Right lobe of liver (tissue), 6 donors: Measurements from ENCODE around the gene AGFG1. TPM values are rescaled to one million over a fixed set of nuclear protein-coding genes. Genes with fewer than 3 reads are reported as not detected.

Experiments used
- ATAC-seq, 4 donors: fragments of 200-7000 bp; cut with Tn5 transposase; one replicate each; pipeline ENCODE4 v1.9.1; 2020; ENCODE audit warnings: mild to moderate bottlenecking in 4 of 4, moderate library complexity in 4 of 4
- DNase-seq, 3 donors: peaks; one replicate each; pipeline ENCODE4 v3.0.0-alpha.2; 2020
- H3K27ac ChIP-seq, 3 donors: fragments of 200-600 bp; one replicate each; pipeline ENCODE4 v1.8.0; 2022
- H3K27me3 ChIP-seq, 2 donors: fragments of 200-600 bp; one replicate each; pipeline ENCODE4 v1.8.0; 2022
- H3K36me3 ChIP-seq, 4 donors: fragments of 200-600 bp; sonication (generic) in 1 of 4; one replicate each; pipeline versions ENCODE4 v1.5.1 to v1.8.0; 2017 to 2022; ENCODE audit warnings: control low read depth in 1 of 4
- H3K4me1 ChIP-seq, 4 donors: fragments of 200-600 bp; sonication (generic) in 1 of 4; one replicate each; pipeline versions ENCODE4 v1.5.1 to v1.8.0; 2017 to 2022; ENCODE audit warnings: control low read depth in 1 of 4
- H3K4me3 ChIP-seq, 3 donors: fragments of 200-600 bp; one replicate each; pipeline ENCODE4 v1.8.0; 2022
- H3K9me3 ChIP-seq, 4 donors: fragments of 200-600 bp; sonication (generic) in 1 of 4; one replicate each; pipeline versions ENCODE4 v1.5.1 to v1.8.0; 2017 to 2022; ENCODE audit warnings: control low read depth in 1 of 4
- CTCF ChIP-seq, 4 donors: fragments of 200-600 bp in 3 of 4; fragments of 450-650 bp in 1 of 4; IDR thresholded peaks; one replicate each; pipeline versions ENCODE4 v1.5.1 to v1.8.0; 2016 to 2022; ENCODE audit warnings: antibody characterized with exemption in 4 of 4, mild to moderate bottlenecking in 2 of 4
- POLR2A ChIP-seq: fragments of 450-650 bp; IDR thresholded peaks from one replicate; pipeline ENCODE4 v1.6.1; 2017; ENCODE audit warnings: antibody characterized with exemption, mild to moderate bottlenecking
- WGBS: methylation state at CpG from one replicate; pipeline ENCODE4 v1.1.6; 2018; ENCODE audit warnings: low coverage, low lambda C conversion rate; ENCODE audit not compliant: insufficient coverage; ENCODE audit errors: missing lambda C conversion rate; 5-methylcytosine and 5-hydroxymethylcytosine counted together
- intact Hi-C, 2 donors: fragments of 100-400 bp; cut with DNase I; formaldehyde crosslinking; loops; one replicate each; pipeline versions ENCODE4 v1.11.2 to v1.14.1; 2022
- total RNA-seq, 6 experiments: library from RNA; depleted of rRNA in 2 of 6; stranded (reverse); fragments of >200 nt in 2 of 6; fragmentation: NEBNext Ultra II Directional in 3 of 6; extraction: Animal tissue kit (Norgen Biotek cat#: 25700) in 3 of 6; gene quantifications; one replicate each; pipeline versions ENCODE4 v1.1.0 to v1.2.4, GENCODE V29; 2016 to 2023
- donor health status: DM: no; HTN: yes; CAD: no.
- donor health status: DM: no; HTN: no; CAD: no.
- donor health status: DM: no; HTN: no; CAD: no.
- donor health status: DM: no; HTN: yes; CAD: no.
- donor health status: DM: no; HTN: yes; CAD: no.

AGFG1 gene
- total RNA-seq, 6 experiments from 2014 or later: 25.2 to 70.0 (median 39.5) TPM

GRCh38 chr2:227507963-227508362 lies 36.0 kb downstream of the AGFG1 start:
- Histone ChIP-seq H3K4me1 (peaks cover 0 to 43% (median 14%) of the 10 kb centered on the region in 4 donors), H3K27me3 (no peaks in the 10 kb centered on the region), H3K36me3 (no peaks in the 10 kb centered on the region), H3K4me3 (no peak overlapping the region), H3K9me3 (no peaks in the 10 kb centered on the region), H3K27ac (no peak overlapping the region)
- WGBS: 70% methylated on average over 2 of the region's 2 CpGs
- intact Hi-C loops: no loop called here
- no peak for TF ChIP-seq POLR2A
- TF ChIP-seq CTCF (IDR thresholded peaks at IDR 0.05): no peak
- ATAC-seq (no peak), DNase-seq (no peak)

DNA sequence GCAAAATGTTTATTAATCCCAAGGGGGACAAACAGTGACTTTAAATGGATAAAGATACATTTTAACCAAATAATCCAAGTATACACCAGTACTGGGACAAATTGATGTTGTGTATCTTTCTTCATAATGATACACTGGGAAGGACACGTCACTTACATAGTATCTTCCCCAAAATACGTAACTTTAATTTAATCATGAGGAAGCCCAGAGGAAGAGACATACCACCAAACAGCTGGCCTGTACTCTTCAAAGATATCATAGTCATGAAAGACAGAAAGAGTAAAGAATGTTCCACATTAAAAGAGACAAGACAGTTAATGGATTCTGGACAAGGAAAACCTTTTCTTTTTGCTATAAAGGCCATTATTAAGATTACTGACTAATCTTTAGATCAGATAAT lies 37.1 kb downstream of the AGFG1 start:
- TF ChIP-seq CTCF (IDR thresholded peaks at IDR 0.05): no peak
- no peak for TF ChIP-seq POLR2A
- H3K9me3 ChIP-seq: no peaks in the 10 kb centered on the region
- intact Hi-C loops: no loop called here
- H3K4me1 ChIP-seq: peaks cover 0 to 32% (median 12%) of the 10 kb centered on the region in 4 donors
- H3K4me3 ChIP-seq: no peak overlapping the region
- WGBS: 64% methylated on average over 2 of the region's 2 CpGs
- DNase-seq: no peak
- H3K27ac ChIP-seq: no peak overlapping the region
- no peak for ATAC-seq
- no peaks in the 10 kb centered on the region for H3K36me3 ChIP-seq
- no peaks in the 10 kb centered on the region for H3K27me3 ChIP-seq

DNA sequence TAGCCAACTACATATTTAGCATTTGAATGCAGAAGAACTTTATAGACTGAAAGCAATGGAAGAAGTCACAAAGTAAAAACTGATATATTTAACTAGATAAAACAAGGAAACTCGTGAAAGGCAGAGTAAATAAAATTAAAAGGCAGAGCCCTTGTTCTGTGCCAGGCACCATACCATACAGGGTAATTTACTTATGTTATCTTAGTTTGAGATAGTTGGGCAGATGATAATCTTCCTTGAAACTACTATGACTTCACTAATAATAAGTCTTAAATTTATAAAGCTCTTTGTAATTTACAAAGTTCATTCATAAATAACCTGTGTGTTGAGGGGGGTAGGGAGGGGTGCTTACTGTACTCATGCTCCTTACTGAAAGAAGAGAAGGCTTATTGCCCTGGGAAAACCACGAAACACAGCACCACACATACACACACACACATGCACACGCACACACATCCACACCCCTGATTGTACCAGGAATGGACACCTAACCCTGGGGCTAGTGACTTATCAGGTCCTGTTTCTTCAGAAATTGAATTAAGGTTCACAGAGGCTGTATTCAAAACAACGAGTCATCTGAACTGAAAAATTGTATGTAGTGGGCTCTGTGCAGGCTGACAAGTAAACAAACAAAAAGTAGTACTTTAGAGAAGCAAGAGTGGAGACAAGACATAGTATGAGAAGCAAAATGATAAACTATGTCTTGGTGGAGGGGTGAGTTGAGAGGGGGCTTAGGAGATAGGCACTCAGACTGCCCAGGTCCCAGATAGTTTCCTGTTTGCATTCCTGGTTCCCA lies 38.1 kb downstream of the AGFG1 start:
- peak in 2 of 4 donors; percentile 9 to 13 for ATAC-seq
- no peaks in the 10 kb centered on the region for H3K9me3 ChIP-seq
- H3K36me3 ChIP-seq: no peaks in the 10 kb centered on the region
- TF ChIP-seq CTCF (IDR thresholded peaks at IDR 0.05): no peak
- TF ChIP-seq POLR2A: no peak
- no peak for DNase-seq
- H3K27me3 ChIP-seq: no peaks in the 10 kb centered on the region
- H3K27ac ChIP-seq: no peak overlapping the region
- intact Hi-C loops: no loop called here
- WGBS: 56% methylated on average over 4 of the region's 4 CpGs
- no peak overlapping the region for H3K4me3 ChIP-seq
- H3K4me1 ChIP-seq: peaks cover 0 to 27% (median 8%) of the 10 kb centered on the region in 4 donors

GRCh38 chr2:227510620-227510958 lies 38.6 kb downstream of the AGFG1 start:
- WGBS: 90% methylated on average over 2 of the region's 2 CpGs
- no peak for TF ChIP-seq POLR2A
- TF ChIP-seq CTCF (IDR thresholded peaks at IDR 0.05): no peak
- peaks cover 0 to 27% (median 8%) of the 10 kb centered on the region in 4 donors for H3K4me1 ChIP-seq
- no peaks in the 10 kb centered on the region for H3K9me3 ChIP-seq
- no peak overlapping the region for H3K27ac ChIP-seq
- DNase-seq: no peak
- no peaks in the 10 kb centered on the region for H3K27me3 ChIP-seq
- intact Hi-C loops: no loop called here
- H3K36me3 ChIP-seq: no peaks in the 10 kb centered on the region
- no peak for ATAC-seq
- H3K4me3 ChIP-seq: no peak overlapping the region
